ENCODE results near the gene HPCAL1. TPM values are rescaled to one million over a fixed set of nuclear protein-coding genes. Genes with fewer than 3 reads are reported as not detected.

HPCAL1 gene
- total RNA-seq, 1 donor from 2014 or later = 13.1 TPM

- peaks cover 26% of the 10 kb centered on the region for H3K4me1 Mint-ChIP-seq (ENCODE audit: low read depth, unreplicated experiment)
- no peak overlapping the region for H3K4me3 Mint-ChIP-seq (ENCODE audit: unreplicated experiment)
- TF ChIP-seq, protein P1, sequence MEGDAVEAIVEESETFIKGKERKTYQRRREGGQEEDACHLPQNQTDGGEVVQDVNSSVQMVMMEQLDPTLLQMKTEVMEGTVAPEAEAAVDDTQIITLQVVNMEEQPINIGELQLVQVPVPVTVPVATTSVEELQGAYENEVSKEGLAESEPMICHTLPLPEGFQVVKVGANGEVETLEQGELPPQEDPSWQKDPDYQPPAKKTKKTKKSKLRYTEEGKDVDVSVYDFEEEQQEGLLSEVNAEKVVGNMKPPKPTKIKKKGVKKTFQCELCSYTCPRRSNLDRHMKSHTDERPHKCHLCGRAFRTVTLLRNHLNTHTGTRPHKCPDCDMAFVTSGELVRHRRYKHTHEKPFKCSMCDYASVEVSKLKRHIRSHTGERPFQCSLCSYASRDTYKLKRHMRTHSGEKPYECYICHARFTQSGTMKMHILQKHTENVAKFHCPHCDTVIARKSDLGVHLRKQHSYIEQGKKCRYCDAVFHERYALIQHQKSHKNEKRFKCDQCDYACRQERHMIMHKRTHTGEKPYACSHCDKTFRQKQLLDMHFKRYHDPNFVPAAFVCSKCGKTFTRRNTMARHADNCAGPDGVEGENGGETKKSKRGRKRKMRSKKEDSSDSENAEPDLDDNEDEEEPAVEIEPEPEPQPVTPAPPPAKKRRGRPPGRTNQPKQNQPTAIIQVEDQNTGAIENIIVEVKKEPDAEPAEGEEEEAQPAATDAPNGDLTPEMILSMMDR (IDR thresholded peaks at IDR 0.05; ENCODE audit: partially characterized antibody, unreplicated experiment) = no peak
- DNase-seq = no peak
- no peak overlapping the region for H3K27ac Mint-ChIP-seq (ENCODE audit: unreplicated experiment)
- H3K36me3 Mint-ChIP-seq (ENCODE audit: unreplicated experiment) = no peaks in the 10 kb centered on the region
- H3K27me3 Mint-ChIP-seq (ENCODE audit: unreplicated experiment) = peaks cover 7% of the 10 kb centered on the region
- H3K9me3 Mint-ChIP-seq (ENCODE audit: unreplicated experiment) = peaks cover 8% of the 10 kb centered on the region
Measured at GRCh38 chr2:10370895-10371294, 68.2 kb downstream of the HPCAL1 start.

GRCh38 chr2:10371441-10372196 is 68.9 kb downstream of the HPCAL1 start:
- Mint-ChIP-seq H3K27me3 (ENCODE audit: unreplicated experiment) (peaks cover 8% of the 10 kb centered on the region), H3K4me1 (ENCODE audit: low read depth, unreplicated experiment) (peaks cover 26% of the 10 kb centered on the region), H3K4me3 (ENCODE audit: unreplicated experiment) (no peak overlapping the region), H3K36me3 (ENCODE audit: unreplicated experiment) (no peaks in the 10 kb centered on the region), H3K27ac (ENCODE audit: unreplicated experiment) (no peak overlapping the region), H3K9me3 (ENCODE audit: unreplicated experiment) (peaks cover 8% of the 10 kb centered on the region)
- no peak for DNase-seq
- TF ChIP-seq, protein P1 (IDR thresholded peaks at IDR 0.05; ENCODE audit: partially characterized antibody, unreplicated experiment) = no peak

DNA sequence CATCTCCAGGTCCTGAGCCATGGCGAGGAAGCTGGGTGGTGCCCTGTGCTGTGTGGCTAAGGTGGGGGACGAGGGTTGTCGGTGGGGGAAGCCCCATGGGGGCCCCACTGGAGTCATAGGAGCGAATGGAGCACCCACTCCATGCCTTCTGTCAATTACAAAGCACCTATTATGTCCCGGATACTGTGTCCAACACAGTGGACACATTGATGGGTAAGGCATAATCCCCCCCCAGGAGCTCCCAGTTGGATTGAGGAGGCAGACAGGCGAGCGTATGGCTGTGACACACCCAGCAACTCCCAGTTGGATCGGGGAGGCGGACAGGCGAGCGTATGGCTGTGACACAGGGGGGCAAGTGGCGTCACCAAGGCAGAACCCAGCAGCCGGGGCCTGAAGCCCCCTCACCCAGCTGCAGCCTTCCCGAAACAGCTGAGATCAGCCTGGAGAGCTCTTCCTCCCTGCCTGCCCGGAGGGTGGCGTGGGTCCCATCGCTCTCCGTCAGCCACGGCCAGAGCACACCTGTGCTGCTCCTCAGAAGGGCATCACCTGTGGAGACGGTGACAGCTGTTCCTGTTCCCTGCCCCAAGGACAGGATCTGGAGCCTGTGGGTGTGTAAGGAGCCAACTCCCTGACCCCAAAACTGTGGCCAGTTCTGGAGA is 69.6 kb downstream of the HPCAL1 start:
- H3K4me1 Mint-ChIP-seq (ENCODE audit: low read depth, unreplicated experiment) = peaks cover 21% of the 10 kb centered on the region
- peaks cover 8% of the 10 kb centered on the region for H3K27me3 Mint-ChIP-seq (ENCODE audit: unreplicated experiment)
- no peaks in the 10 kb centered on the region for H3K36me3 Mint-ChIP-seq (ENCODE audit: unreplicated experiment)
- no peak for DNase-seq
- TF ChIP-seq, protein P1 (IDR thresholded peaks at IDR 0.05; ENCODE audit: partially characterized antibody, unreplicated experiment) = no peak
- H3K27ac Mint-ChIP-seq (ENCODE audit: unreplicated experiment) = no peak overlapping the region
- H3K4me3 Mint-ChIP-seq (ENCODE audit: unreplicated experiment) = no peak overlapping the region
- peaks cover 8% of the 10 kb centered on the region for H3K9me3 Mint-ChIP-seq (ENCODE audit: unreplicated experiment)

- Mint-ChIP-seq H3K36me3 (ENCODE audit: unreplicated experiment) (no peaks in the 10 kb centered on the region), H3K4me3 (ENCODE audit: unreplicated experiment) (no peak overlapping the region), H3K4me1 (ENCODE audit: low read depth, unreplicated experiment) (peaks cover 20% of the 10 kb centered on the region), H3K9me3 (ENCODE audit: unreplicated experiment) (peaks cover 8% of the 10 kb centered on the region), H3K27ac (ENCODE audit: unreplicated experiment) (peak overlapping the region; percentile 53), H3K27me3 (ENCODE audit: unreplicated experiment) (peaks cover 8% of the 10 kb centered on the region)
- TF ChIP-seq, protein P1 (IDR thresholded peaks at IDR 0.05; ENCODE audit: partially characterized antibody, unreplicated experiment) = no peak
- DNase-seq = no peak
Measured at GRCh38 chr2:10372862-10373240, 70.1 kb downstream of the HPCAL1 start.

- peaks cover 16% of the 10 kb centered on the region for H3K4me1 Mint-ChIP-seq (ENCODE audit: low read depth, unreplicated experiment)
- H3K36me3 Mint-ChIP-seq (ENCODE audit: unreplicated experiment) = no peaks in the 10 kb centered on the region
- H3K27me3 Mint-ChIP-seq (ENCODE audit: unreplicated experiment) = peaks cover 8% of the 10 kb centered on the region
- peaks cover 9% of the 10 kb centered on the region for H3K9me3 Mint-ChIP-seq (ENCODE audit: unreplicated experiment)
- TF ChIP-seq, protein P1 (IDR thresholded peaks at IDR 0.05; ENCODE audit: partially characterized antibody, unreplicated experiment) = no peak
- no peak for DNase-seq
- no peak overlapping the region for H3K27ac Mint-ChIP-seq (ENCODE audit: unreplicated experiment)
- H3K4me3 Mint-ChIP-seq (ENCODE audit: unreplicated experiment) = no peak overlapping the region
Measured at GRCh38 chr2:10373931-10374330, 71.2 kb downstream of the HPCAL1 start.

Data from glutamatergic neuron (in vitro differentiated cells).